ENCODE data around the gene PNPLA5. TPM values are rescaled to one million over a fixed set of nuclear protein-coding genes. Genes with fewer than 3 reads are reported as not detected.

PNPLA5 gene
- polyA plus RNA-seq, 6 donors from 2014 or later: not detected

- Mint-ChIP-seq H3K27ac (peak overlapping the region in 1 of 6 donors; percentile 42), H3K27me3 (peaks cover 44 to 76% (median 61%) of the 10 kb centered on the region in 3 donors), H3K36me3 (peaks cover 0 to 5% of the 10 kb centered on the region in 2 donors), H3K4me1 (peaks cover 4 to 12% (median 5%) of the 10 kb centered on the region in 3 donors), H3K9me3 (peaks cover 0 to 5% (median 2%) of the 10 kb centered on the region in 7 donors), H3K4me3 (peak overlapping the region; percentile 18 to 76 (median 70))
- ATAC-seq (ENCODE audit: low read depth in 2 of 2): no peak
- no peak for DNase-seq
Observed at GRCh38 chr22:43862882-43863202, 29.0 kb downstream of the PNPLA5 start.

- Mint-ChIP-seq H3K27ac (peak within 1 kb of the TSS in 1 of 6 donors; percentile 42), H3K27me3 (peaks cover 44 to 80% (median 64%) of the 10 kb centered on the region in 3 donors), H3K4me3 (peak within 1 kb of the TSS; percentile 45 to 76 (median 70)), H3K4me1 (peaks cover 4 to 12% (median 5%) of the 10 kb centered on the region in 3 donors), H3K9me3 (peaks cover 0 to 7% (median 4%) of the 10 kb centered on the region in 7 donors), H3K36me3 (peaks cover 0 to 5% of the 10 kb centered on the region in 2 donors)
- ATAC-seq (ENCODE audit: low read depth in 2 of 2) (no peak), DNase-seq (no peak)
Observed at GRCh38 chr22:43862074-43862881, 29.5 kb downstream of the PNPLA5 start, which contains the start of gene SULT4A1. Gene SULT4A1, minus strand, starts transcription at chr22:43862513. Its CDS starts 131 bp downstream, at chr22:43862382.

- H3K27ac Mint-ChIP-seq: no peak overlapping the region
- DNase-seq: no peak
- peaks cover 5 to 13% (median 8%) of the 10 kb centered on the region in 7 donors for H3K9me3 Mint-ChIP-seq
- H3K27me3 Mint-ChIP-seq: peaks cover 51 to 88% (median 72%) of the 10 kb centered on the region in 3 donors
- peaks cover 4 to 12% (median 5%) of the 10 kb centered on the region in 3 donors for H3K4me1 Mint-ChIP-seq
- peaks cover 0 to 13% of the 10 kb centered on the region in 2 donors for H3K36me3 Mint-ChIP-seq
- ATAC-seq (ENCODE audit: low read depth in 2 of 2): no peak
- H3K4me3 Mint-ChIP-seq: peak overlapping the region in 6 of 8 donors; percentile 35 to 64 (median 42)
Observed at GRCh38 chr22:43861529-43861928, 30.3 kb downstream of the PNPLA5 start.

GRCh38 chr22:43860831-43861230, 31.0 kb downstream of the PNPLA5 start:
- Mint-ChIP-seq H3K4me3 (peak overlapping the region in 3 of 8 donors; percentile 35 to 45 (median 42)), H3K27me3 (peaks cover 51 to 88% (median 68%) of the 10 kb centered on the region in 3 donors), H3K36me3 (peaks cover 0 to 14% of the 10 kb centered on the region in 2 donors), H3K27ac (no peak overlapping the region), H3K4me1 (peaks cover 4 to 12% (median 5%) of the 10 kb centered on the region in 3 donors), H3K9me3 (peaks cover 7 to 16% (median 13%) of the 10 kb centered on the region in 7 donors)
- DNase-seq: no peak
- ATAC-seq (ENCODE audit: low read depth in 2 of 2): no peak

- Mint-ChIP-seq H3K36me3 (peaks cover 0 to 14% of the 10 kb centered on the region in 2 donors), H3K4me3 (peak overlapping the region in 1 of 8 donors; percentile 42), H3K27me3 (peaks cover 51 to 87% (median 68%) of the 10 kb centered on the region in 3 donors)
Observed at GRCh38 chr22:43860126-43860525, 31.7 kb downstream of the PNPLA5 start.

GRCh38 chr22:43859621-43860020, 32.2 kb downstream of the PNPLA5 start:
- peaks cover 4 to 12% (median 5%) of the 10 kb centered on the region in 3 donors for H3K4me1 Mint-ChIP-seq
- no peak overlapping the region for H3K4me3 Mint-ChIP-seq
- H3K9me3 Mint-ChIP-seq: peaks cover 7 to 17% (median 15%) of the 10 kb centered on the region in 7 donors
- ATAC-seq (ENCODE audit: low read depth in 2 of 2): no peak
- H3K27ac Mint-ChIP-seq: no peak overlapping the region
- peaks cover 0 to 14% of the 10 kb centered on the region in 2 donors for H3K36me3 Mint-ChIP-seq
- DNase-seq: no peak
- peaks cover 47 to 85% (median 63%) of the 10 kb centered on the region in 3 donors for H3K27me3 Mint-ChIP-seq

More at GRCh38 chr22:43860126-43860525, 31.7 kb downstream of the PNPLA5 start:
- H3K27ac Mint-ChIP-seq: peak overlapping the region in 1 of 6 donors; percentile 9
- ATAC-seq (ENCODE audit: low read depth in 2 of 2): no peak
- DNase-seq: no peak
- H3K4me1 Mint-ChIP-seq: peaks cover 4 to 12% (median 5%) of the 10 kb centered on the region in 3 donors
- H3K9me3 Mint-ChIP-seq: peaks cover 7 to 17% (median 15%) of the 10 kb centered on the region in 7 donors

- Mint-ChIP-seq H3K4me1 (peaks cover 4 to 12% (median 5%) of the 10 kb centered on the region in 3 donors), H3K9me3 (peaks cover 7 to 17% (median 15%) of the 10 kb centered on the region in 7 donors), H3K27ac (no peak overlapping the region), H3K36me3 (peaks cover 0 to 14% of the 10 kb centered on the region in 2 donors), H3K27me3 (peaks cover 43 to 84% (median 58%) of the 10 kb centered on the region in 3 donors), H3K4me3 (no peak overlapping the region)
- DNase-seq: no peak
- no peak for ATAC-seq (ENCODE audit: low read depth in 2 of 2)
Observed at GRCh38 chr22:43859176-43859575, 32.6 kb downstream of the PNPLA5 start.

- DNase-seq (no peak), ATAC-seq (ENCODE audit: low read depth in 2 of 2) (no peak)
- Mint-ChIP-seq H3K36me3 (peaks cover 0 to 14% of the 10 kb centered on the region in 2 donors), H3K27me3 (peaks cover 34 to 75% (median 50%) of the 10 kb centered on the region in 3 donors), H3K4me3 (peak overlapping the region in 1 of 8 donors; percentile 59), H3K9me3 (peaks cover 7 to 17% (median 15%) of the 10 kb centered on the region in 7 donors), H3K27ac (no peak overlapping the region), H3K4me1 (peaks cover 4 to 12% (median 5%) of the 10 kb centered on the region in 3 donors)
Observed at GRCh38 chr22:43858156-43858895, 33.5 kb downstream of the PNPLA5 start.

GRCh38 chr22:43857367-43857766, 34.4 kb downstream of the PNPLA5 start:
- Mint-ChIP-seq H3K36me3 (peaks cover 0 to 9% of the 10 kb centered on the region in 2 donors), H3K4me1 (peaks cover 0 to 7% (median 0%) of the 10 kb centered on the region in 3 donors), H3K4me3 (no peak overlapping the region), H3K27ac (no peak overlapping the region), H3K27me3 (peaks cover 28 to 74% (median 50%) of the 10 kb centered on the region in 3 donors), H3K9me3 (peaks cover 7 to 17% (median 15%) of the 10 kb centered on the region in 7 donors)
- ATAC-seq (ENCODE audit: low read depth in 2 of 2) (no peak), DNase-seq (no peak)

- Mint-ChIP-seq H3K36me3 (peaks cover 0 to 9% of the 10 kb centered on the region in 2 donors), H3K27me3 (peaks cover 29 to 68% (median 63%) of the 10 kb centered on the region in 3 donors), H3K4me3 (no peak overlapping the region), H3K9me3 (peaks cover 7 to 17% (median 15%) of the 10 kb centered on the region in 7 donors), H3K27ac (no peak overlapping the region), H3K4me1 (no peaks in the 10 kb centered on the region)
- DNase-seq (no peak), ATAC-seq (ENCODE audit: low read depth in 2 of 2) (no peak)
Observed at GRCh38 chr22:43855431-43855830, 36.4 kb downstream of the PNPLA5 start.

GRCh38 chr22:43854786-43855271, 37.0 kb downstream of the PNPLA5 start:
- peak overlapping the region in 1 of 6 donors; percentile 44 for H3K27ac Mint-ChIP-seq
- DNase-seq (no peak), ATAC-seq (ENCODE audit: low read depth in 2 of 2) (no peak)
- H3K4me3 Mint-ChIP-seq: no peak overlapping the region
- H3K36me3 Mint-ChIP-seq: peaks cover 0 to 9% of the 10 kb centered on the region in 2 donors
- H3K9me3 Mint-ChIP-seq: peaks cover 7 to 17% (median 15%) of the 10 kb centered on the region in 7 donors
- H3K4me1 Mint-ChIP-seq: no peaks in the 10 kb centered on the region
- H3K27me3 Mint-ChIP-seq: peaks cover 29 to 62% (median 57%) of the 10 kb centered on the region in 3 donors

- Mint-ChIP-seq H3K27me3 (peaks cover 32 to 59% (median 56%) of the 10 kb centered on the region in 3 donors), H3K4me1 (no peaks in the 10 kb centered on the region), H3K4me3 (no peak overlapping the region), H3K9me3 (peaks cover 7 to 17% (median 15%) of the 10 kb centered on the region in 7 donors), H3K27ac (peak overlapping the region in 2 of 6 donors; percentile 27 to 44), H3K36me3 (peaks cover 0 to 9% of the 10 kb centered on the region in 2 donors)
- ATAC-seq (ENCODE audit: low read depth in 2 of 2): no peak
- DNase-seq: no peak
Observed at GRCh38 chr22:43854121-43854785, 37.6 kb downstream of the PNPLA5 start.

All from naive B cell (primary cell).